H9 (cell line): ENCODE results near the gene SERPINE2. TPM values are rescaled to one million over a fixed set of nuclear protein-coding genes. Genes with fewer than 3 reads are reported as not detected.

Experiments
- DNase-seq: peaks from one replicate; pipeline ENCODE4 v3.0.0-alpha.2; 2017
- H2AFZ ChIP-seq: one replicate; pipeline ENCODE4 v1.6.1; 2013; ENCODE audit warnings: mild to moderate bottlenecking, low read length, control low read depth, moderate library complexity
- H2AK5ac ChIP-seq: 2 replicates; pipeline ENCODE4 v1.6.1; 2013; ENCODE audit warnings: low read length, control low read depth, mixed read lengths; ENCODE audit not compliant: insufficient read length
- H2BK120ac ChIP-seq: one replicate; pipeline ENCODE4 v1.6.1; 2013; ENCODE audit warnings: low read depth, mild to moderate bottlenecking, low read length, control low read depth, inconsistent platforms; ENCODE audit not compliant: poor library complexity, severe bottlenecking
- H2BK12ac ChIP-seq: 2 replicates; pipeline ENCODE4 v1.6.1; 2013; ENCODE audit warnings: low read length, control low read depth, mixed read lengths, low read depth; ENCODE audit not compliant: insufficient read length
- H2BK15ac ChIP-seq: 2 replicates; pipeline ENCODE4 v1.6.1; 2013; ENCODE audit warnings: low read depth, low read length, control low read depth
- H2BK20ac ChIP-seq: one replicate; pipeline ENCODE4 v1.6.1; 2013; ENCODE audit warnings: low read depth, mild to moderate bottlenecking, low read length, control low read depth, inconsistent platforms; ENCODE audit not compliant: poor library complexity, severe bottlenecking
- H2BK5ac ChIP-seq: 2 replicates; pipeline ENCODE4 v1.6.1; 2013; ENCODE audit warnings: low read length, control low read depth, mixed read lengths; ENCODE audit not compliant: insufficient read length
- H3K14ac ChIP-seq: 2 replicates; pipeline ENCODE4 v1.6.1; 2013; ENCODE audit warnings: low read length, control low read depth; ENCODE audit not compliant: insufficient read depth
- H3K18ac ChIP-seq: 2 replicates; pipeline ENCODE4 v1.6.1; 2013; ENCODE audit warnings: low read depth, mild to moderate bottlenecking, mixed read lengths, low read length, control low read depth; ENCODE audit not compliant: insufficient read length
- H3K23ac ChIP-seq: 2 replicates; pipeline ENCODE4 v1.6.1; 2013; ENCODE audit warnings: low read length, control low read depth, mixed read lengths, low read depth; ENCODE audit not compliant: insufficient read length
- H3K23me2 ChIP-seq: 2 replicates; pipeline ENCODE4 v1.6.1; 2013; ENCODE audit warnings: low read depth, mild to moderate bottlenecking, mixed read lengths, low read length, control low read depth; ENCODE audit not compliant: insufficient read length, poor library complexity, severe bottlenecking
- H3K27ac ChIP-seq: 2 replicates; pipeline ENCODE4 v1.5.1; 2013; ENCODE audit warnings: low read length, control low read depth, mixed read lengths, low read depth; ENCODE audit not compliant: insufficient read length
- H3K27me3 ChIP-seq: 2 replicates; pipeline ENCODE4 v1.6.1; 2013; ENCODE audit warnings: low read length, control low read depth, inconsistent platforms; ENCODE audit not compliant: insufficient read depth
- H3K4ac ChIP-seq: 2 replicates; pipeline ENCODE4 v1.6.1; 2013; ENCODE audit warnings: low read depth, mild to moderate bottlenecking, control low read depth, inconsistent platforms, low read length, moderate library complexity
- H3K4me1 ChIP-seq: 2 replicates; pipeline ENCODE4 v1.6.1; 2013; ENCODE audit warnings: low read length, control low read depth, inconsistent platforms; ENCODE audit not compliant: insufficient read depth
- H3K4me2 ChIP-seq: 2 replicates; pipeline ENCODE4 v1.6.1; 2013; ENCODE audit warnings: low read length, control low read depth, mixed read lengths; ENCODE audit not compliant: insufficient read length, insufficient read depth
- H3K56ac ChIP-seq: 2 replicates; pipeline ENCODE4 v1.6.1; 2013; ENCODE audit warnings: low read depth, mild to moderate bottlenecking, mixed read lengths, low read length, control low read depth; ENCODE audit not compliant: insufficient read length
- H3K79me1 ChIP-seq: 2 replicates; pipeline ENCODE4 v1.6.1; 2013; ENCODE audit warnings: low read depth, mild to moderate bottlenecking, moderate library complexity, low read length, control low read depth, inconsistent platforms; ENCODE audit not compliant: insufficient read depth, poor library complexity, severe bottlenecking
- H3K79me2 ChIP-seq: 2 replicates; pipeline ENCODE4 v1.6.1; 2013; ENCODE audit warnings: low read length, control low read depth, inconsistent platforms; ENCODE audit not compliant: insufficient read depth
- H3K9ac ChIP-seq: 2 replicates; pipeline ENCODE4 v1.6.1; 2013; ENCODE audit warnings: low read length, control low read depth, mixed read lengths; ENCODE audit not compliant: insufficient read length; ENCODE audit errors: extremely low read depth
- H3K9me3 ChIP-seq: one replicate; pipeline ENCODE4 v1.6.1; 2013; ENCODE audit warnings: low read depth, low read length, inconsistent platforms; ENCODE audit not compliant: control insufficient read depth
- H3T11ph ChIP-seq: one replicate; pipeline ENCODE4 v1.6.1; 2013; ENCODE audit warnings: mild to moderate bottlenecking, low read length, control low read depth, inconsistent platforms
- H4K20me1 ChIP-seq: one replicate; pipeline ENCODE4 v1.6.1; 2013; ENCODE audit not compliant: control insufficient read depth, insufficient read length, insufficient read depth
- H4K5ac ChIP-seq: 2 replicates; pipeline ENCODE4 v1.6.1; 2013; ENCODE audit warnings: low read depth, mild to moderate bottlenecking, mixed read lengths, low read length, control low read depth; ENCODE audit not compliant: insufficient read length
- H4K8ac ChIP-seq: replicated peaks from 2 replicates; pipeline ENCODE4 v1.6.1; 2013; ENCODE audit warnings: low read length, control low read depth, mixed read lengths, low read depth; ENCODE audit not compliant: insufficient read length
- H4K91ac ChIP-seq: 2 replicates; pipeline ENCODE4 v1.6.1; 2013; ENCODE audit warnings: low read depth, mild to moderate bottlenecking, moderate library complexity, mixed read lengths, low read length, control low read depth; ENCODE audit not compliant: insufficient read length
- H3K27ac Mint-ChIP-seq, 3 experiments: 2 replicates in 2 of 3; 3 replicates in 1 of 3; pipeline ENCODE4 v1.8.0; 2020 to 2021; ENCODE audit warnings: mixed read lengths in 3 of 3, mild to moderate bottlenecking in 1 of 3, moderate library complexity in 1 of 3
- H3K27me3 Mint-ChIP-seq: 2 replicates; pipeline ENCODE4 v1.8.0; 2021; ENCODE audit warnings: low read depth, mild to moderate bottlenecking, moderate library complexity, mixed read lengths
- H3K36me3 Mint-ChIP-seq, 3 experiments: 2 replicates in 2 of 3; 3 replicates in 1 of 3; pipeline ENCODE4 v1.8.0; 2020 to 2021; ENCODE audit warnings: low read depth in 3 of 3, mixed read lengths in 3 of 3; ENCODE audit not compliant: insufficient read depth in 1 of 3
- H3K4me1 Mint-ChIP-seq, 2 experiments: 2 replicates each; pipeline ENCODE4 v1.8.0; 2020; ENCODE audit warnings: mixed read lengths in 2 of 2
- H3K4me3 Mint-ChIP-seq, 2 experiments: 2 replicates in 1 of 2; 3 replicates in 1 of 2; pipeline ENCODE4 v1.8.0; 2020 to 2021; ENCODE audit warnings: mild to moderate bottlenecking in 2 of 2, mixed read lengths in 2 of 2, moderate library complexity in 1 of 2
- H3K9me3 Mint-ChIP-seq, 2 experiments: 2 replicates in 1 of 2; 3 replicates in 1 of 2; pipeline ENCODE4 v1.8.0; 2020; ENCODE audit warnings: mild to moderate bottlenecking in 2 of 2, mixed read lengths in 2 of 2, moderate library complexity in 1 of 2
- WGBS: extraction: QIAGEN DNeasy Blood & Tissue Kit; methylation state at CpG from one replicate; pipeline ENCODE4 v1.1.7; 2013; ENCODE audit warnings: missing lambda C conversion rate, low lambda C conversion rate, mixed read lengths; ENCODE audit not compliant: insufficient read length; ENCODE audit errors: extremely low coverage; 5-methylcytosine and 5-hydroxymethylcytosine counted together
- total RNA-seq: library from RNA; stranded (reverse); gene quantifications from 2 replicates; pipeline ENCODE4 v1.2.1, GENCODE V29; 2021
- TF ChIP-seq, protein P1 (sequence below): fragments of 200-600 bp; sonication (generic); conservative IDR thresholded peaks from 3 replicates; pipeline ENCODE4 v1.8.0; 2021; ENCODE audit warnings: antibody characterized with exemption, mild to moderate bottlenecking

The SERPINE2 gene
- total RNA-seq, 1 experiment from 2014 or later = 40.0 TPM

DNA sequence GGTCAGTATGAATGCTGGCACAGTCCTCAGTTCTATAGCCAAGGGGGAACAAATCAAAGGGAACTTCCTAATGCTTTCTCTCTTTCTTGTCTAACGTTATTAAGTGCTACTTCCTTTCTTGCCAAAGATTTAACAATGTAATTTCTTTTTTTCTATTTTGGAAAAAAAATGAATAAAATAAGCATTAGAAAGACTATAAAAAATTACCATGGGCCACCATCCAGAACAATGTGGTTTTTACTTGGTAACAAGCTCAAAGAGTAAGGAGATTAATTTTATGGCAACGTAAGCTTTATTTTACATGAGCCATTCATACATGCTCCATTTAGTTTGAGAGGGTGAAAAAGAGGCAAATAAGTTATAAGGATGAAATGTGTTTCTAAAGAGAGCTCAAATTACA is 40.1 kb downstream of the SERPINE2 start:
- Histone ChIP-seq H3K79me2 (no peaks in the 10 kb centered on the region), H3K9me3 (no peaks in the 10 kb centered on the region), H3K23me2 (no peaks in the 10 kb centered on the region), H4K5ac (no peak overlapping the region), H2BK20ac (no peak overlapping the region), H3K27ac (no peak overlapping the region), H2AFZ (no peak overlapping the region), H3K56ac (no peak overlapping the region), H3K4ac (no peak overlapping the region), H4K20me1 (no peaks in the 10 kb centered on the region), H3K27me3 (no peaks in the 10 kb centered on the region), H3K18ac (no peak overlapping the region), H2BK15ac (no peak overlapping the region), H2AK5ac (no peak overlapping the region), H2BK120ac (no peak overlapping the region), H4K8ac (no peak overlapping the region), H3K4me2 (no peak overlapping the region), H3K14ac (no peak overlapping the region), H3K9ac (no peak overlapping the region), H4K91ac (no peak overlapping the region), H3K79me1 (no peaks in the 10 kb centered on the region), H3K23ac (no peak overlapping the region), H3T11ph (no peak overlapping the region), H2BK5ac (no peak overlapping the region), H3K4me1 (no peaks in the 10 kb centered on the region), H2BK12ac (no peak overlapping the region)
- H3K27me3 Mint-ChIP-seq = no peaks in the 10 kb centered on the region
- peaks cover 11 to 12% of the 10 kb centered on the region in 2 experiments for H3K4me1 Mint-ChIP-seq
- TF ChIP-seq, protein P1, sequence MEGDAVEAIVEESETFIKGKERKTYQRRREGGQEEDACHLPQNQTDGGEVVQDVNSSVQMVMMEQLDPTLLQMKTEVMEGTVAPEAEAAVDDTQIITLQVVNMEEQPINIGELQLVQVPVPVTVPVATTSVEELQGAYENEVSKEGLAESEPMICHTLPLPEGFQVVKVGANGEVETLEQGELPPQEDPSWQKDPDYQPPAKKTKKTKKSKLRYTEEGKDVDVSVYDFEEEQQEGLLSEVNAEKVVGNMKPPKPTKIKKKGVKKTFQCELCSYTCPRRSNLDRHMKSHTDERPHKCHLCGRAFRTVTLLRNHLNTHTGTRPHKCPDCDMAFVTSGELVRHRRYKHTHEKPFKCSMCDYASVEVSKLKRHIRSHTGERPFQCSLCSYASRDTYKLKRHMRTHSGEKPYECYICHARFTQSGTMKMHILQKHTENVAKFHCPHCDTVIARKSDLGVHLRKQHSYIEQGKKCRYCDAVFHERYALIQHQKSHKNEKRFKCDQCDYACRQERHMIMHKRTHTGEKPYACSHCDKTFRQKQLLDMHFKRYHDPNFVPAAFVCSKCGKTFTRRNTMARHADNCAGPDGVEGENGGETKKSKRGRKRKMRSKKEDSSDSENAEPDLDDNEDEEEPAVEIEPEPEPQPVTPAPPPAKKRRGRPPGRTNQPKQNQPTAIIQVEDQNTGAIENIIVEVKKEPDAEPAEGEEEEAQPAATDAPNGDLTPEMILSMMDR = no peak
- peaks cover 11 to 26% (median 20%) of the 10 kb centered on the region in 3 experiments; a peak in 5 of 7 replicates for H3K36me3 Mint-ChIP-seq
- no peaks in the 10 kb centered on the region; a peak in 2 of 5 replicates for H3K9me3 Mint-ChIP-seq
- no peak overlapping the region for H3K4me3 Mint-ChIP-seq
- no CpG with 5 or more reads among the region's 2 CpGs for WGBS
- no peak for DNase-seq
- no peak overlapping the region for H3K27ac Mint-ChIP-seq
